ENCODE measurements around the gene SKP1.

DNA sequence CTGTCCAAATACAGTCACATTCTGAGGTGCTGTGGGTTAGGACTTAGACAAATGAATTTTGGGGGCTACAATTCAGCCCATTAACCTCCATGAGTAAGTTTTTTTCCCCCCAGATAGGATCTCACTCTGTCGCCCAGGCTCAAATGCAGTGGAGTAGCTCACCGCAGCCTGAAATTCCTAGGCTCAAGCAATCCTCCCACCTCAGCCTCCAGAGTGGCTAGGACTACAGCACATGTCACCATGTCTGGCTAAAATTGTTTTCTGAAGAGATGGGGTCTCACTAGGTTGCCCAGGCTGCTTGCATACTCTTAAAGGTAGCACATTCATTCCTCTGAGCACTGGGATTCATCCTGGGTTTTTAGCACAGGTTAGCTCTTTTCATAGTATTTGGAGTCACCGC is 26.9 kb upstream of the SKP1 start:
- no peak for TF ChIP-seq CTCF (IDR thresholded peaks at IDR 0.05; ENCODE audit: borderline replicate concordance, extremely low read depth, low read length, poor library complexity, severe bottlenecking)
- no peak for TF ChIP-seq EZH2 (IDR thresholded peaks at IDR 0.05; ENCODE audit: borderline replicate concordance, low read depth, low read length, severe bottlenecking)
